Measurements from ENCODE around the gene USP48.

- TF ChIP-seq GATA2 (IDR thresholded peaks at IDR 0.05; ENCODE audit: low read depth, low read length) (no peak), GATA3 (IDR thresholded peaks at IDR 0.05; ENCODE audit: low read depth, low read length) (no peak)
Measured at GRCh38 chr1:21630571-21631343, 152.2 kb downstream of the USP48 start.

All from SH-SY5Y (cell line).